ENCODE results near the gene ASTN2.

DNA sequence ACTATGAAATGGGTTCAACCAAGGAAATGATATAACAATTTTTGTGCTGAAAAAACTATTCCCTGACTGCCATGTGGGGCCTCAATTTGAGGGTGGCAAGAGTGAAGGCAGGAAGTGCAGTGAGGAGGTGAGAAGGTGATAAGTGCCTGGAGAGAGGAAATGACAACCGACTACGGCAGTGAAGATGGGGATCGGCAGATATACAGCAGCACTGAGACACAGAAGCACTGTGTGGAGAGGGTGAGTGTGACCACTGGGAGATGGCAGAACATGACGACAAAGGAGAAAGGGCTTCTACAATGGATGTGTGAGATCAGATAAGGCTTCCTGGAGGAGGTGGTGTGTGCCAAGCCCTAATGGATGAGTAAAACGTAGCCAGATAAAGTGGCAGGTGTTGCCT is 456.0 kb downstream of the ASTN2 start:
- TF ChIP-seq, protein P1, sequence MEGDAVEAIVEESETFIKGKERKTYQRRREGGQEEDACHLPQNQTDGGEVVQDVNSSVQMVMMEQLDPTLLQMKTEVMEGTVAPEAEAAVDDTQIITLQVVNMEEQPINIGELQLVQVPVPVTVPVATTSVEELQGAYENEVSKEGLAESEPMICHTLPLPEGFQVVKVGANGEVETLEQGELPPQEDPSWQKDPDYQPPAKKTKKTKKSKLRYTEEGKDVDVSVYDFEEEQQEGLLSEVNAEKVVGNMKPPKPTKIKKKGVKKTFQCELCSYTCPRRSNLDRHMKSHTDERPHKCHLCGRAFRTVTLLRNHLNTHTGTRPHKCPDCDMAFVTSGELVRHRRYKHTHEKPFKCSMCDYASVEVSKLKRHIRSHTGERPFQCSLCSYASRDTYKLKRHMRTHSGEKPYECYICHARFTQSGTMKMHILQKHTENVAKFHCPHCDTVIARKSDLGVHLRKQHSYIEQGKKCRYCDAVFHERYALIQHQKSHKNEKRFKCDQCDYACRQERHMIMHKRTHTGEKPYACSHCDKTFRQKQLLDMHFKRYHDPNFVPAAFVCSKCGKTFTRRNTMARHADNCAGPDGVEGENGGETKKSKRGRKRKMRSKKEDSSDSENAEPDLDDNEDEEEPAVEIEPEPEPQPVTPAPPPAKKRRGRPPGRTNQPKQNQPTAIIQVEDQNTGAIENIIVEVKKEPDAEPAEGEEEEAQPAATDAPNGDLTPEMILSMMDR (IDR thresholded peaks at IDR 0.05): no peak
- no peak for TF ChIP-seq POLR2A (IDR thresholded peaks at IDR 0.05)

Data from right lobe of liver (tissue), 4 donors.